HCT116 (cell line): ENCODE data around the gene VLDLR. TPM values are rescaled to one million over a fixed set of nuclear protein-coding genes. Genes with fewer than 3 reads are reported as not detected.

Source experiments
- ATAC-seq: fragments of 200-7000 bp; cut with Tn5 transposase; 2 replicates; pipeline ENCODE4 v1.9.1; 2020; ENCODE audit warnings: mild to moderate bottlenecking, moderate library complexity
- BruUV-seq: library from RNA; stranded (reverse); fragments of 400-500 nt; replicated peaks from 2 replicates; lab custom pipeline; 2021; lab: Mats Ljungman, UMichigan
- CTCF ChIA-PET: fragments of 300-600 bp; sonication (Branson Sonifier 250); formaldehyde crosslinking; loops from one replicate; lab custom pipeline; 2021; ENCODE audit warnings: antibody characterized with exemption; lab: Charles Lee
- POLR2A ChIA-PET: fragments of 300-600, 350-600 bp; sonication (Branson Sonifier 250); formaldehyde crosslinking; loops from one replicate; lab custom pipeline; 2021; ENCODE audit warnings: antibody characterized with exemption; lab: Charles Lee
- RAD21 ChIA-PET, 2 experiments: fragments of 300-600 bp; sonication (Branson Sonifier 250); formaldehyde crosslinking; loops; one replicate each; lab custom pipeline; 2023; ENCODE audit warnings: low total read pairs in 2 of 2; ENCODE audit not compliant: uncharacterized antibody in 2 of 2, unreplicated experiment in 2 of 2, low non-redundant PET in 1 of 2; lab: Charles Lee
- DNase-seq: peaks from one replicate; pipeline ENCODE4 v3.0.0-alpha.2; 2010; ENCODE audit warnings: low read depth, low spot score
- H2AFZ ChIP-seq: fragments of 200-600 bp; shearing (Covaris generic), sonication (generic); 2 replicates; pipeline ENCODE4 v1.6.1; 2017; ENCODE audit warnings: low read depth, mixed run types, mixed read lengths, antibody characterized with exemption, low read length; ENCODE audit not compliant: poor library complexity, severe bottlenecking
- H3K27ac ChIP-seq: 2 replicates; pipeline ENCODE4 v1.5.1; 2012; ENCODE audit warnings: low read depth, low read length
- H3K27me3 ChIP-seq: fragments of 200-600 bp; sonication (generic); 2 replicates; pipeline ENCODE4 v1.6.1; 2016; ENCODE audit warnings: mixed run types, low read length, mixed read lengths; ENCODE audit not compliant: insufficient read depth
- H3K36me3 ChIP-seq, 2 experiments: fragments of 200-500 bp in 1 of 2; fragments of 200-600 bp in 1 of 2; sonication (Bioruptor generic) in 1 of 2; sonication (generic) in 1 of 2; 2 replicates each; pipeline versions ENCODE4 v1.5.1 to v1.6.1; 2014 to 2016; ENCODE audit warnings: low read length in 2 of 2, inconsistent platforms in 1 of 2, mixed read lengths in 1 of 2, mixed run types in 1 of 2; ENCODE audit not compliant: insufficient read depth in 2 of 2, control insufficient read depth in 1 of 2
- H3K4me1 ChIP-seq, 2 experiments: fragments of 200-600 bp in 1 of 2; sonication (generic) in 1 of 2; 2 replicates each; pipeline versions ENCODE4 v1.5.1 to v1.6.1; 2012 to 2017; ENCODE audit warnings: low read length in 2 of 2, inconsistent platforms in 1 of 2, mild to moderate bottlenecking in 1 of 2, mixed read lengths in 1 of 2, mixed run types in 1 of 2, moderate library complexity in 1 of 2; ENCODE audit not compliant: insufficient read depth in 2 of 2, control insufficient read depth in 1 of 2
- H3K4me2 ChIP-seq: fragments of 200-600 bp; sonication (generic); 2 replicates; pipeline ENCODE4 v1.6.1; 2017; ENCODE audit warnings: mixed run types, low read length, mixed read lengths
- H3K4me3 ChIP-seq, 2 experiments: fragments of 200-600 bp in 1 of 2; sonication (generic) in 1 of 2; replicated peaks in 1 of 2; 2 replicates each; pipeline ENCODE4 v1.5.1; 2011 to 2016; ENCODE audit warnings: low read length in 2 of 2, control low read depth in 1 of 2, low read depth in 1 of 2, mild to moderate bottlenecking in 1 of 2, mixed read lengths in 1 of 2, mixed run types in 1 of 2
- H3K79me2 ChIP-seq: fragments of 200-600 bp; sonication (generic); 2 replicates; pipeline ENCODE4 v1.6.1; 2017; ENCODE audit warnings: mild to moderate bottlenecking, mixed run types, low read length, moderate library complexity, mixed read lengths; ENCODE audit not compliant: insufficient read depth
- H3K9ac ChIP-seq: fragments of 200-600 bp; sonication (generic); 2 replicates; pipeline ENCODE4 v1.6.1; 2016; ENCODE audit warnings: low read length, mixed read lengths
- H3K9me2 ChIP-seq: fragments of 200-600 bp; sonication (generic), shearing (Covaris generic); 2 replicates; pipeline ENCODE4 v1.6.1; 2017; ENCODE audit warnings: mixed run types, mild to moderate bottlenecking, moderate library complexity; ENCODE audit not compliant: insufficient read depth
- H3K9me3 ChIP-seq, 2 experiments: fragments of 200-500 bp in 1 of 2; fragments of 200-600 bp in 1 of 2; sonication (Bioruptor generic) in 1 of 2; sonication (generic) in 1 of 2; 2 replicates each; pipeline ENCODE4 v1.6.1; 2014 to 2017; ENCODE audit warnings: low read length in 2 of 2, mixed read lengths in 2 of 2, inconsistent platforms in 1 of 2, low read depth in 1 of 2, mild to moderate bottlenecking in 1 of 2, mixed run types in 1 of 2, moderate library complexity in 1 of 2; ENCODE audit not compliant: control insufficient read depth in 1 of 2, insufficient read depth in 1 of 2
- H4K20me1 ChIP-seq: fragments of 200-600 bp; sonication (generic), shearing (Covaris generic); 2 replicates; pipeline ENCODE4 v1.6.1; 2017; ENCODE audit warnings: mixed run types, mild to moderate bottlenecking, moderate library complexity; ENCODE audit not compliant: insufficient read depth
- CBX3 ChIP-seq: IDR thresholded peaks from 2 replicates; pipeline ENCODE4 v1.6.1; 2012; ENCODE audit warnings: low read depth
- CEBPB ChIP-seq: IDR thresholded peaks from 2 replicates; pipeline ENCODE4 v1.6.1; 2012; ENCODE audit warnings: low read depth
- EZH2 ChIP-seq: fragments of 200-600 bp; sonication (generic); IDR thresholded peaks from 2 replicates; pipeline ENCODE4 v1.6.1; 2017; ENCODE audit warnings: antibody characterized with exemption, mixed run types
- EZH2phosphoT487 ChIP-seq: fragments of 200-600 bp; IDR thresholded peaks from 2 replicates; pipeline ENCODE4 v1.6.1; 2018; ENCODE audit warnings: antibody characterized with exemption, borderline replicate concordance
- FOSL1 ChIP-seq: IDR thresholded peaks from 2 replicates; pipeline ENCODE4 v1.6.1; 2012; ENCODE audit warnings: low read depth
- JUND ChIP-seq: IDR thresholded peaks from 2 replicates; pipeline ENCODE4 v1.6.1; 2012
- MAX ChIP-seq: IDR thresholded peaks from 2 replicates; pipeline ENCODE4 v1.6.1; 2012
- POLR2A ChIP-seq: IDR thresholded peaks from 2 replicates; pipeline ENCODE4 v1.7.0; 2011; ENCODE audit warnings: borderline replicate concordance; ENCODE audit not compliant: insufficient read depth, insufficient read length; ENCODE audit errors: extremely low read depth
- POLR2AphosphoS5 ChIP-seq: IDR thresholded peaks from 2 replicates; pipeline ENCODE4 v1.6.1; 2011; ENCODE audit warnings: mild to moderate bottlenecking, low read depth, low read length, moderate library complexity
- SRF ChIP-seq: IDR thresholded peaks from 2 replicates; pipeline ENCODE4 v1.6.1; 2012; ENCODE audit warnings: low read depth
- TCF7L2 ChIP-seq: IDR thresholded peaks from 2 replicates; pipeline ENCODE4 v1.7.0; 2011; ENCODE audit warnings: borderline replicate concordance, inconsistent platforms; ENCODE audit not compliant: insufficient read depth, insufficient read length; ENCODE audit errors: extremely low read depth
- ZBTB33 ChIP-seq: IDR thresholded peaks from 2 replicates; pipeline ENCODE4 v1.6.1; 2011; ENCODE audit warnings: mild to moderate bottlenecking, low read length, moderate library complexity; ENCODE audit not compliant: insufficient replicate concordance; ENCODE audit errors: extremely low read depth
- ZFX ChIP-seq: fragments of 450-650 bp; IDR thresholded peaks from 2 replicates; pipeline ENCODE4 v1.6.1; 2017
- intact Hi-C: fragments of 100-400 bp; cut with micrococcal nuclease; formaldehyde crosslinking; loops from 2 replicates; pipeline ENCODE4 v1.10.0; 2022
- total RNA-seq: library from RNA; stranded (reverse); gene quantifications from one replicate; pipeline ENCODE4 v1.2.1, GENCODE V29; 2021; ENCODE audit not compliant: unreplicated experiment

The VLDLR gene
- total RNA-seq, 1 experiment from 2014 or later = 0.17 TPM

- H3K9me2 ChIP-seq = no peaks in the 10 kb centered on the region; the same call in 1 of the 2 replicates
- no peaks in the 10 kb centered on the region for H3K79me2 ChIP-seq
- no peaks in the 10 kb centered on the region for H4K20me1 ChIP-seq
- TF ChIP-seq MAX = no peak
- no peak for TF ChIP-seq ZBTB33
- no peak for TF ChIP-seq EZH2phosphoT487
- no peak for TF ChIP-seq JUND
- no peak for TF ChIP-seq CBX3
- TF ChIP-seq POLR2AphosphoS5 = no peak
- no peak for TF ChIP-seq ZFX
- no peak for TF ChIP-seq TCF7L2
- TF ChIP-seq SRF = no peak
- no peak for TF ChIP-seq EZH2
- TF ChIP-seq FOSL1 = no peak
- no peak for TF ChIP-seq POLR2A
- no peak for TF ChIP-seq CEBPB
- no peak overlapping the region for H3K4me2 ChIP-seq
- H3K4me1 ChIP-seq = no peaks in the 10 kb centered on the region
- H3K4me3 ChIP-seq = no peak overlapping the region
- H3K9me3 ChIP-seq = no peaks in the 10 kb centered on the region
- no peak overlapping the region for H2AFZ ChIP-seq
- CTCF ChIA-PET = no interaction called here
- no peak overlapping the region for H3K27ac ChIP-seq
- ATAC-seq = no peak
- no TSS peak for BruUV-seq
- POLR2A ChIA-PET = no interaction called here
- RAD21 ChIA-PET = no interaction called here
- no peak for DNase-seq
- no peaks in the 10 kb centered on the region for H3K36me3 ChIP-seq
- intact Hi-C loops = no loop called here
- H3K27me3 ChIP-seq = 0 out of 2 replicates have a peak, but pooled peaks cover 3% of the 10 kb centered on the region
- no peak overlapping the region for H3K9ac ChIP-seq
Observed at GRCh38 chr9:2639786-2640185, 18.2 kb downstream of the VLDLR start.
